Stimulated activated CD4-positive, alpha-beta T cell treated with anti-CD3 and anti-CD28 coated beads, Interleukin-4, amount 100 ng/mL, for 24 hours (primary cell): ENCODE data around the gene SLIT3.
"Not testable (repeated sequence)": the region's sequence is repeated elsewhere in the genome, so short reads cannot be mapped to it uniquely, and the experiment has no call there.

ENCODE experiments used
- DNase-seq: peaks from one replicate; pipeline ENCODE4 v3.0.0-alpha.2; 2020

Gene SLIT3

GRCh38 chr5:169132302-169132660 is 168.7 kb downstream of the SLIT3 start:
- DNase-seq: no peak

DNA sequence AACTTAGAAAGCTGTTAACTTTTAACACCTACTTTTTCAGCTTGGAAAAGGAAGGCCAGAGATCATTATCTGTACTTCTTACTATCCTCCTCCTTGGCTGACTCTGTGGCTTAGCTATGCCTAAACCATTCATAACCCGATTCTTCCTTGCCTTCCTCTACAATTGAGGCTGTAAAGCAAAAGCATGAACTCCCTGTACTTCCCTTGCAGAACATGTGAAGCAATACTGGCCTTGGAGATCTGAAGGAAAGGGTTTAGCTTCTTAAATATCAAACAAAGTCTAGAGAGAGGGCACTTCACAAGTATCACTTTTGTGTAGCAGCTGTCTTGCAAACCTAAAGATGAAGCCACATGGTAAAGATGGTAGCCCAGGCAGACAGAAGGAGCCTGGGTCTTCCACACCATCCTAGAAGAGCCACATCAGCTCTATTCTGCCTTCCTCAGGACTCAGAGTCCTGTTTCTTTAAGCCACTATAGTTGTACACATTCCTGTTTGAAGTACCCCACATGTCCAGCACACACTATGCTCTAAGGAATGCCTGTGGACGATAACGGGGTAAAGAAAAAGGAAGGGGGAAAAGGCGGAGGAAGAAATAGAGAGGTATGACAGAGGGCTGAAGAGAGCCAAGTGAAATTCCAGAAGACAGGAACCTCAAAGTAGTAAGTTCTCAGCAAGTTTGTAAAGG is 169.2 kb downstream of the SLIT3 start:
- DNase-seq: no peak

DNA sequence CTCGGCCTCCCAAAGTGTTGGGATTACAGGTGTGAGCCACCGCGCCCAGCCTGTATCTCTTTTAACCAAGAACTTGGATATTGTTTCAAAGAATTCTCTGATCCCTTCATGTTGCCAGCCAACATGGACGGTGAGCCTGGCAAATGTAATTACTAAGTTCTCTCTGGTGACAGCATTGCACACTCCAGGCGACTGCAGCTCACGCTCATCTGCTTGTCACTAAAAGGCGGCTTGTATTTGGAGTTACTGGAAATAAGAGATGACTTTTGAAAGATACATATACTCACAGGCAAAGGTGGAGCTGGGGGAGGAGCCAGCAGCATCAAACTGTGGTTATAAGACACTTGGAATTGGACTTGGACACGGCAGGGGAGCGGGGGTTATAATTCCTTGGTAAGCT is 172.3 kb downstream of the SLIT3 start:
- no peak for DNase-seq

DNA sequence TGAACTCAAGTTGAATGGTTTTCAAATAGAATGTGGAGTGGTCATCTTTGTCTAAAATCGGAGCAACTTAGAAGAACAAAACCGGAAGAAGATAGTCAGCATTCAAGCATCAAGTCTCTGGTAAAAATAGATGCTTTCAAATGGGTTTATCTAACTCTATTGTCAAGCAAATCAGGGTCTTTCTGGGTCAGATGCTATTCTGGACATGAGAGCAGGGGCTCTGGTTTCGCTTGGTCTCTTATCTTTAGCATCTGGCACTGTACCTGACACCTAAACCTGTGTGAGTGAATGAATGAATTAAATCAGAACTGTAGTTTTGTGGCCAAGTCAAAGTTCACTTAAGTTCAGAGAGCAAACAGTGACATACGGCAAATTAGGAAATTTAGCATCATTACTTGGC is 173.5 kb downstream of the SLIT3 start:
- DNase-seq: no peak

DNA sequence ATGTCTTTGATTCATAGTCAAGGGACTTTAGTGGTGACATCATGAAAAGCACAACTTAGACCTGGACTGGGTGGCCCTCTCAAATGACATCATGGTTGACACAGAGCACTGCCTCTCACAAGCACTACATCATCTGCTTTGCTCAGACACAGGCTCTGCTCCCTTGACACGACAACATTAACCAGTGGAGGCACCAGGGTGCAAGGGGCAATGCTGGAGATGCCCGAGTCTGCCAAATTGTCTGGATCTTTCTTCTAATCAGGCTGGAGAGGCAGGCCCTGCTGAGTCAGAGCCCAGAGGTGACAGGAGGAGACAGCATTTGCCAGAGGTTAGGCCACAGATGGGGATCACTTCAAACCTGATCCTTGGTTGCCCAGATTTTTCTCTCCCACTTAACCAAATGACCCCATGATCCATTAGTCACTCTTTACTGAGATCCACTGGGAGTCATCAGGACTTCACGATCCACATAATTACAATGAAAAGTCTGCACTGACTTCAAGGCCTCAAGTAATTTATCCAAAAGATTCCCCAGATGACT is 174.4 kb downstream of the SLIT3 start:
- no peak for DNase-seq

DNA sequence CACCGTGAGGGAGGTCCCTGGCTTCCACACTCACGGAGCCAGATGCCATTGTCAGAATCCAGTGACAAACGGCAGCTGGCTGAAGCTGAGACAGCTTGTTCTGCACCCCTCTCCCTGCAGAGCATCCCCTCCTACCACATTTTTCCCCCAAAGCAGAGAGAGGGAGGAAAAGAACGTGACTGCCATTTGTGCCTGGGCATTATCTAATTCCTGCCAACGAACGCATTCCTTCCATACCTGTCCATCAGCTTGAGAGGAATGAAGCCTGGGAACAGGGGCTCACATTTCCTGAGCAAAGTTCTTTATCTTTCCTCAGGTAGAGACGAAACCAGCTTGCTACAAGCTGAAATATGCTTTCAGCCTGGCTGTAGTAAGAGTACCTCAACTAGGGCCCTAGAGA is 175.4 kb downstream of the SLIT3 start:
- DNase-seq: no peak

GRCh38 chr5:169122951-169123350 is 178.0 kb downstream of the SLIT3 start:
- no peak for DNase-seq

GRCh38 chr5:169121630-169122420 is 179.1 kb downstream of the SLIT3 start:
- DNase-seq: no peak

DNA sequence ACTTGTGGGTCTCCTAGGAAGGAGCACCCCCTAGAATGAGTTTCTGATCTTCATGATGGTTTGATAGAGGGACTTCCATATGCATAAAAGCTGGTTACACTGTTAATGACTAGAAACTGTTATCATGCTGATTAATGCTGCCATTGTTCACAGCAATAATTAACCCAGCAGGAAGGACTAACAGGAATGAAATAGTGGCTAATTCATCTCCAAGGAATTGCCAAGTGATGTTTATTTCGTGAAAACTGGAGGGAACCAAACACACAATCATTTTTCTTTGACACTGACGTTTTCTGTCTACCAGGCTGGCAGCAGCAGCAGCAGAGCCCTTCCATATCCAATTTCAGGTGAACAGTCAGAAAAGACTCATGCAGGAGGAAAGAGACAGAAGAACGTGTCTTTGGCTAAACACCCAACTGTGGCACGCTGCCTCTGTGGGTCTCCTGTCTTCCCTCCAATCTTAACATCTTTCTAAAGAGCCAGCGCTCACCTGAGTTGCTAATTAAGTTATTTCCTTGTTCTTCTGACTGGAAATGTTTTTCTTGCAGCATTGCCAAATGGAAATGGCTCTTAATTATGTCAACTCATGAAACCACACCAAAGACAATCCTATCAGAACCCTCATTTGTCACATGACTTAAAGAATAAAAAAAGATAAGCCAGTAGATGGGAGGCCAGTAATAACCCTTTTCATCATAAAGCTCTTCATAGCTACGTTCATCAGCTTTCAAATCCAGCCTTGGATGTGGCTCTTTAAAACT is 181.5 kb downstream of the SLIT3 start:
- DNase-seq: no peak

- DNase-seq: no peak
Measured at GRCh38 chr5:169116961-169117461, 183.9 kb downstream of the SLIT3 start.

GRCh38 chr5:169115461-169116124 is 185.3 kb downstream of the SLIT3 start:
- DNase-seq: no peak

GRCh38 chr5:169114466-169115065 is 186.4 kb downstream of the SLIT3 start:
- no peak for DNase-seq

DNA sequence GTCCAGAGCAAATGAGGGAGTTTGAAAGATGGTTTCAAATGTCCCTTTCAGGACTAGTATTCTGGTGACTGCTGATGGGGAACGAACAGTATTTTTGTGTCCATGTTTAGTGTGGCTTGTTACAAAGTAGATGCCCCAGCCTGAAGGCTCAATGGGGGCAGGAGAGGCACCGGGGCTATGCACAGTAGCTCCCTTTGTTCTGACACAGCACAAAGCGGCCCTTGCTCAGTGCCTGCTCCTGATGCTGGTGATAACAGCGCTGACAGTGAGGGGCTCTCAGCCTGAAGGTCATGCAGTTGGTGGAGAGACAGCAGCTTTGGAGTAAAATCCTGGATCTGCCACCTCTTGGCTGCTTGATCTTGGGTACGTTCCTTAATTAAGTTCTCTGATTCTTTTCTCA is 188.9 kb downstream of the SLIT3 start:
- DNase-seq: no peak

DNA sequence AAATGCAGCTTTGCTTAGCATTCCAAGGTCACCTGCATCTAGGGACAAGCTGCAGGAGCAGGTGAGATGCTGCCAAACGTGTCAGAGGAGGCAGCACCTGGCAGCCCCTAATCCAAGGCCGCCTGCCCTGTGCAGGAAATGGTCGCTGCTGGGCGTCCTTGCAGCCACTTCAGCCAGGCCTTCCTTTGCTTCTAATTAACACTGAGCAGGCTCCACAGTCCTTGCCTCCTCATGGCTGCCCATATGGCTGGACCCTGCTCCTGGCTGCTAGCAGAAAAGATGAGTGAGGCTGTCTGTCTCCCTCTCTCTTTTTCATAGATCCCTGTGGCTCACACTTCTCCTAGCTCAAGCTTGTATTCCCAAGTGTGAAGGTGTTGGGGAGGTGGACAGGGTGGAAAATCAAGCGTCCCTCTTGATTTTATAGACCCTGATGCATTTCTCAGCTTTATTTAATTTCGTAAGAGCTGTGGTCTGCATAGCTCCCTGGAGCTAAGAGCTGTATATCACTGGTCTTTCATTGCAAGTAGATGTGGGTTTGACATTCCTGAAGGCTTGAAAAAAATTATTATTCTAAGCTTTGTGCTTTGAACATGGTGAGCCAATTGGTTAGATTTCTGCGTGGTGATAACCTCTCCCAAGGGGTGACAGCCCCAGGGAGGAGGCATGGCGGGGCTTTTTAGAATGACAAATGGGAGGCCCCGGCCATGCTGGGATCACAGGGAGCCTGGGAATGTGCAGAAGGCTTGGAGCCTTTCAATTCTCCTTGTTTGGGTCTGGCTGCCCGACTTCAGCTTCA is 193.8 kb downstream of the SLIT3 start:
- DNase-seq: no peak

GRCh38 chr5:169105582-169105981 is 195.4 kb downstream of the SLIT3 start:
- not testable (repeated sequence) for DNase-seq

DNA sequence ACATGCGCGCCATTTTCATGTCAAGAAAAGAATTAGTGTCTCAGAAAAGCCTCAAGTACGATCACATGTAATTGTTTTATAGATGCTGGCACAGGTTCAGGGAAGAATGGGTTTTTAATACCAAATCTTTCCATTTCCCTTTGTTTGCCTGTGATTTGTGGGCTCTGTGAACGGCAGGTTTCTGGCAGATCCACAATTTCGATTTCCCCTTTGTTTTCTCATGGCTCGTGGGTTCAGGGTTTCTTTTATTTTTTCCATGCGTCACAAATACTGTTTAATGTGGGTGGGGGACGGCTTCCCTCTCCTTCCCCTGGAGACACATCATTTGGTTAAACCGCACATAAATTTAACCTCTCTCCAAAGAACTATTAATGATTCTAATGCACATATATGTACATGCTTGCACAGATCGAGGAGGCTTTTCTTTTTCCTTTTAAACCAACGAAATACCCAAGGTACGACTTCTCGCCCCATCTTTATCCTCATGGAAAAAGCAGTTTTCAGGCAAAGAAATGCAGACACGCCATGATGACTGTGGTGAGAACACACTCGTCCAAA is 195.9 kb downstream of the SLIT3 start:
- no peak for DNase-seq

GRCh38 chr5:169103586-169104181 is 197.3 kb downstream of the SLIT3 start:
- no peak for DNase-seq

GRCh38 chr5:169101966-169102365 is 199.0 kb downstream of the SLIT3 start:
- DNase-seq: no peak

DNA sequence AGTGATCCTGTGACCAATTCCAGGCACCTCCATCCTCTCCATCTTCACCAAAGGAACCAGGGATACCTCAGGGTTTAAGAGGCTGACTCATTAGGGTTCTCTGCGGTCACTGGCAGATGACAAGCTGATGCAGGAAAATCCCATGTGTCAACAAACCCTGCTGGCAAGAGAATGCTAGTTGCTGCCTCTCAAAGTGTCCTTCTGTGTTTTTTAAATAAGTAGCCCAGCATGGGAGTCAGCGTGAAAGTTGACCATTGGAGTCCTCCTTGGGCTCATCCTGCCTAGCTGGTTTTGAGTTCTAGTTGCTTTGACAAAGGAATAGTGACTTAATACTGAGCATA is 200.2 kb downstream of the SLIT3 start:
- no peak for DNase-seq

DNA sequence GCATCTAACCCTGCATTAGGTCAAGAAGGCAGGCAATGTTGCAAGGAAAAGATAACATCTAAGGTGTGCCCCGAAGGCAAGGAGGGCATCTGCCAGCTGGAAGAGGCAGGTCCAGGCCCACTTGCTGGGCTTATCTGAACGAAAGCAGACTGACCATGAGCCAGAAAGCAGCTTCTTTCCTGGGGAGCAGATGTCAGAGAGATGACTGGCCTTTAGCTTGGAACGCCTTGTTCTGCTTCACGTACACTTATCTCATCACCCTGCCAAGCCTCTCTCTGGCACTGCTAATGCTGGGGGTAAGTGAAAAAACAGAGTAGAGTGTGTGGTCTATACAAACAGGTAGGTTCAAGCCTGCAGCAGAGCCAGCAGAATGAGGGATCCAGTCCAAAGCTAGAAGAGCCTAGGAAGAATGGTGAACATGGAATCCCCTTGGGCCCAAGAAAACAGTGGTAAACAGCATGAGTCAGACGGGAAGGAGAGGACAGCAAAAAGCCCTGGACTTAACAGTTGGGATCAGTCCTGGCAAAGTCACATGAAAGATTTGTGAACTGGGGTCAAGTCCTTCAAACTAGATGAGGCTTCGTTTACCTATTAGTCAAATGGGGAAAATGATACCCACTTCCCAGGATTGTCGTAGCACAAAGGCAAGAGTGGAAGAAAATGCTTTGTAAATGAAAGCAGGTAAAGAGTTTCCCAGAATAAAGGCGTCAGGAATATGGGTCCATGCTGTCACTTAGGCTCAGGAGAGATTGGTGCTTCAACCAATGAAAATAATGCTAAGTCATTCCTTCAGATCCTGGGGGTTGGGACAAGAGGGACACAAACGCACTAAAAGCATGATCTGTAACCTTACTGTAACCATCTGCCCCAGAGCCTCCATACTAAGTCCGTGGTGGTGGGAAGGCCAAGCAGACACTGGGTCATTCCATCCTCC is 200.9 kb downstream of the SLIT3 start:
- DNase-seq: no peak
